Cardiac muscle cell (in vitro differentiated cells and primary cell): Measurements from ENCODE around the gene KRT39. TPM values are rescaled to one million over a fixed set of nuclear protein-coding genes. Genes with fewer than 3 reads are reported as not detected.
"Not testable (repeated sequence)": the region's sequence is repeated elsewhere in the genome, so short reads cannot be mapped to it uniquely, and the experiment has no call there.

Source experiments
- DNase-seq, 2 donors: peaks; one replicate each; pipeline versions ENCODE4 v3.0.0 to v3.0.0-alpha.2; 2010 to 2017; ENCODE audit warnings: low read depth in 1 of 2, low spot score in 1 of 2
- H3K27ac ChIP-seq: fragments of 200-600 bp; sonication (generic); 2 replicates; pipeline ENCODE4 v1.5.1; 2016
- H3K27me3 ChIP-seq: fragments of 200-600 bp; sonication (generic); 2 replicates; pipeline ENCODE4 v1.6.0; 2016; ENCODE audit warnings: control low read depth
- H3K36me3 ChIP-seq: fragments of 200-600 bp; sonication (generic); 2 replicates; pipeline ENCODE4 v1.5.1; 2016; ENCODE audit warnings: control low read depth
- H3K4me1 ChIP-seq: fragments of 200-600 bp; sonication (generic); 2 replicates; pipeline ENCODE4 v1.8.1; 2017; ENCODE audit warnings: low read depth, mild to moderate bottlenecking, mixed run types
- H3K4me3 ChIP-seq: fragments of 200-600 bp; sonication (generic); 2 replicates; pipeline ENCODE4 v1.5.1; 2016; ENCODE audit warnings: mild to moderate bottlenecking
- H3K9me3 ChIP-seq: fragments of 200-600 bp; sonication (generic); 2 replicates; pipeline ENCODE4 v1.5.1; 2017; ENCODE audit warnings: low read depth, mild to moderate bottlenecking, control low read depth
- polyA plus RNA-seq: library from polyadenylated mRNA; unstranded; fragments of >200 nt; fragmentation: Nextera tagmentation; extraction: Ambion mirVana; gene quantifications from 2 replicates; pipeline ENCODE4 v1.2.1, GENCODE V29; 2016
- total RNA-seq: library from RNA; depleted of rRNA; stranded (reverse); fragments of >200 nt; gene quantifications from 2 replicates; pipeline ENCODE4 v1.2.3, GENCODE V29; 2016
- TF ChIP-seq, protein P1 (sequence below): IDR thresholded peaks from 2 replicates; pipeline ENCODE4 v1.5.1; 2012; ENCODE audit warnings: low read depth, mild to moderate bottlenecking, low read length

Gene KRT39
- total and polyA plus RNA-seq, 2 experiments from 2014 or later: not detected

DNA sequence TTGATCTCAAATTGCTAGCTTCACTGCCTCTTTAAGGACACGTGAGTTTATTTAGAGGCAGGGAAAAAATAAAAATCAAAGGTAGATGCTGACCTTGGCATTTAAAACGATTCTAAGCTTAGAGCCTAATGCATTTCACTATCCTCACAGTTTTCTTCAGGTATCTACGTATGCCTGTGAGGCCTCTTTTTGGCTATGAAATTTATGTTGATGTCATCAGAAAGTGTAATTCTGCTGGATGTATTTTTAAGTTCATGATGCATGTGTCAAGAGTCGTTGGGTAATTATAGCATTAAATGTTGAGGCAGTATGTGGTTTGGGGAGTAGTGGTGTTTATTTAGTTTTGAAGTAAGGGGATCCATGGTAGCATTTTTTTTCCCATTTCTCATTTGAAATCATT is 37.2 kb upstream of the KRT39 start:
- Histone ChIP-seq H3K9me3 (no peaks in the 10 kb centered on the region), H3K4me1 (no peaks in the 10 kb centered on the region), H3K27ac (no peak overlapping the region), H3K4me3 (no peak overlapping the region), H3K27me3 (no peaks in the 10 kb centered on the region), H3K36me3 (no peaks in the 10 kb centered on the region)
- TF ChIP-seq, protein P1, sequence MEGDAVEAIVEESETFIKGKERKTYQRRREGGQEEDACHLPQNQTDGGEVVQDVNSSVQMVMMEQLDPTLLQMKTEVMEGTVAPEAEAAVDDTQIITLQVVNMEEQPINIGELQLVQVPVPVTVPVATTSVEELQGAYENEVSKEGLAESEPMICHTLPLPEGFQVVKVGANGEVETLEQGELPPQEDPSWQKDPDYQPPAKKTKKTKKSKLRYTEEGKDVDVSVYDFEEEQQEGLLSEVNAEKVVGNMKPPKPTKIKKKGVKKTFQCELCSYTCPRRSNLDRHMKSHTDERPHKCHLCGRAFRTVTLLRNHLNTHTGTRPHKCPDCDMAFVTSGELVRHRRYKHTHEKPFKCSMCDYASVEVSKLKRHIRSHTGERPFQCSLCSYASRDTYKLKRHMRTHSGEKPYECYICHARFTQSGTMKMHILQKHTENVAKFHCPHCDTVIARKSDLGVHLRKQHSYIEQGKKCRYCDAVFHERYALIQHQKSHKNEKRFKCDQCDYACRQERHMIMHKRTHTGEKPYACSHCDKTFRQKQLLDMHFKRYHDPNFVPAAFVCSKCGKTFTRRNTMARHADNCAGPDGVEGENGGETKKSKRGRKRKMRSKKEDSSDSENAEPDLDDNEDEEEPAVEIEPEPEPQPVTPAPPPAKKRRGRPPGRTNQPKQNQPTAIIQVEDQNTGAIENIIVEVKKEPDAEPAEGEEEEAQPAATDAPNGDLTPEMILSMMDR: no peak
- DNase-seq: no peak

DNA sequence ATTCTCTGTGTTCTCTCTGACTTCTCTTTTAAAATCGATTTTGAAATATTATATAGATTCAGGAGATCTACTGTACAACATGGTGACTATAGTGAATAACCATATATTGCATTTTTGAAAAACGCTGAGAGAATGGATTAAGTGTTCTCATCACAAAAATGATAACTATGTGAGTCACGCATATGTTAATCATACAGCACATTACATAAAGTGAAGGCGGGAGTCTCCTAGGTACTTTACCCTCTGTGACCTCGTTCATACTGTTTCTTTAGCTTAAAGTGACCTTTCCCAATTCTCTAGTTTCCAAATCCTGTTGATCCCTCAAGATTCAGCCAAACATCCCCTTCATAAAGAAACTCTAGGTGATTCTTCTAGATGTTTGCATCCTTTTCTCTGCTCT is 36.1 kb upstream of the KRT39 start:
- H3K27ac ChIP-seq: no peak overlapping the region
- H3K4me3 ChIP-seq: no peak overlapping the region
- H3K36me3 ChIP-seq: no peaks in the 10 kb centered on the region
- H3K9me3 ChIP-seq: no peaks in the 10 kb centered on the region
- DNase-seq: no peak
- TF ChIP-seq, protein P1: no peak
- H3K27me3 ChIP-seq: no peaks in the 10 kb centered on the region
- H3K4me1 ChIP-seq: no peaks in the 10 kb centered on the region

DNA sequence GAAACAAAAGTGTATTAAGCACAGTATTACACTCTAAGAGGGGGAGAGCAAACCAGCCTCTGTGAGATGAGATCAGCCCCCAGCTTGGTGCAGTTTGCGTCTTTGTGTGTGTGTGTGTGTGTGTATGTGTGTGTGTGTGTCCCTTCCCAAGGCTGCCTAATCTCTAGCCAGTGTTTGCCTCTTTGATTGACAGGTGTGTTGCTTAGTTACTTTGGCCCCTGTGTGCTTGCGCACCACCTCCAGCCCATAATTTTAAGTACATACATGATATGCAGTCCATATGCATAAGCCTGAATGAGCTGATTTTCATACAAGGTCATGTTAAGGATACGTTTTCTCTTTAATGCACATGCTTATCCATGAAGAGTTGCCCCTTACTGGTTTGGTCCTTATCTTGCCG is 35.0 kb upstream of the KRT39 start:
- no peaks in the 10 kb centered on the region for H3K9me3 ChIP-seq
- no peaks in the 10 kb centered on the region for H3K27me3 ChIP-seq
- H3K4me1 ChIP-seq: no peaks in the 10 kb centered on the region
- no peak overlapping the region for H3K27ac ChIP-seq
- TF ChIP-seq, protein P1: no peak
- no peaks in the 10 kb centered on the region for H3K36me3 ChIP-seq
- DNase-seq: no peak
- H3K4me3 ChIP-seq: no peak overlapping the region

DNA sequence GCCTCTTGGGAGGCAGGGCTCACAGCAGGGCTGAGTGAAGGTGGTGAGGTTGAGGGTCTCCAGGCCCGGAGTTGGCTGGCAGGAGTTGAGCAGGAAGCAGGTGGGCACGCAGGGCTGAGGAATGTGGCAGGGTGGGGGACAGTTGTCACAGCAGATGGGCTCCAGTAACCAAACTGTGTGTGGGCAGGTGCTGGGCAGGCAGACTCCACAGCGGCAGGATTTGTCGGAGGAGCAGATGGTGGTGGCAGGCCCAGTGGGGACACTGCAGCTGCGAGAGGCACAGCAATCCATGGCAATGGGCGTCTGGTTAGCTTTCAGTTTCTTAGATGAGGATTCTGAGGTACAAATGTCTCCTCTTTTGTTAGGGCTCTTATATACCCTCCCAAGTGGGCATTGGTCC is 32.8 kb upstream of the KRT39 start, which contains the start of gene KRTAP3-2:
Gene KRTAP3-2, minus strand, starts transcription at position 344 of the 400 bp plus-strand sequence. Its CDS starts 53 bp downstream, at position 291.
- H3K4me3 ChIP-seq, H3K4me1 ChIP-seq, DNase-seq, H3K27ac ChIP-seq, H3K27me3 ChIP-seq, H3K9me3 ChIP-seq, H3K36me3 ChIP-seq: not testable (repeated sequence)

DNA sequence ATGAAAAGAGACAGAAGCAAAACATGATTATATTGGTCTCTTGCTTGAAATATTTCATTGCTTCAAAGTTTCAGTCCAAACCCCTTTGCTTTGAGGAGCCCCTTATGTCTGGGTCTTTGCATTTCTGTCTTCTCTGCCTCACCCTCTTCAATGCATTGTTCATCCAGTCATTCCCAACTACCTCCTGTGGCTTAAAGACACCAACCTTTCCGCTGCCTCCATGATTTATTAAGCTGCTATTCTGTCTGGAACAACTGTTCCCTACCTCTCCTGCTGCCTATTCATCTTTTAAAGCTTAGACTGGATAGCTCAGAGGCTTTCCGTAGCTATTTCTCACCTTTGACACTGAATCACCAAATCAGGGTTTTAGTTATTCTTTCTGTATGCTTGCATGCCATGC is 30.6 kb upstream of the KRT39 start:
- no peak for DNase-seq
- TF ChIP-seq, protein P1: no peak
- no peaks in the 10 kb centered on the region for H3K36me3 ChIP-seq

DNA sequence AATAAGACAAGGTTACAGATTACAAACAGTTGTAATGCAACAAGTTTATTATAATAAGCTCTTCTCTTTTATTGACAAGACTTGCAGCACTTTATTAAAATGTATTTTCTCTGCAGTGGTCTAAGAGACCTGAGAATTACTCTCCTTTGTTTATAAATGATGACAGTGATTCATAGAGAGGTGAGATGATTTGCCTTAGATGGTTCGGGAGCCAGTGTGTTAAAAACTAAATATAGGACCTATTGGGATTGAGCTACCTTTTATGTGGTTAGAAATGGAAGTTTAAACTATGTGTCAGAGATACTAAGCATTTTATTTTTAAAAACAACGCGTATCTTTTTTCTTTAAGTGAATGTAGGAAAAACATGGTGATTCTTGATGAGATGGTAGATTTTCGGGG is 30.1 kb upstream of the KRT39 start:
- DNase-seq: no peak
- Histone ChIP-seq H3K27me3 (no peaks in the 10 kb centered on the region), H3K36me3 (no peaks in the 10 kb centered on the region), H3K27ac (no peak overlapping the region), H3K4me1 (peaks cover 5% of the 10 kb centered on the region), H3K9me3 (no peaks in the 10 kb centered on the region), H3K4me3 (no peak overlapping the region)
- TF ChIP-seq, protein P1: no peak

More for the DNA sequence above, 30.6 kb upstream of the KRT39 start:
- H3K9me3 ChIP-seq: no peaks in the 10 kb centered on the region
- H3K27ac ChIP-seq: no peak overlapping the region
- no peak overlapping the region for H3K4me3 ChIP-seq
- peaks cover 5% of the 10 kb centered on the region for H3K4me1 ChIP-seq
- no peaks in the 10 kb centered on the region for H3K27me3 ChIP-seq
